Measurements from ENCODE around the gene LSM2. TPM values are rescaled to one million over a fixed set of nuclear protein-coding genes. Genes with fewer than 3 reads are reported as not detected.

The LSM2 gene
- polyA plus RNA-seq, 1 donor from 2014 or later = 68.5 TPM

GRCh38 chr6:31767096-31767645, 39.6 kb downstream of the LSM2 start:
- no peak overlapping the region for H3K9ac ChIP-seq (ENCODE audit: low read length)
- H3K4me3 ChIP-seq (ENCODE audit: low read length) = no peak overlapping the region
- H3K4me2 ChIP-seq (ENCODE audit: low read length) = no peak overlapping the region
- no peak overlapping the region for H2AFZ ChIP-seq (ENCODE audit: low read depth, low read length)
- H3K9me2 ChIP-seq (ENCODE audit: insufficient read depth, low read length) = no peaks in the 10 kb centered on the region
- no peaks in the 10 kb centered on the region for H3K36me3 ChIP-seq (ENCODE audit: insufficient read depth, low read length)
- H3K9me3 ChIP-seq (ENCODE audit: low read length) = no peaks in the 10 kb centered on the region
- no peak overlapping the region for H3K27ac ChIP-seq (ENCODE audit: low read length)
- H3F3A ChIP-seq (ENCODE audit: insufficient read depth, low read length, poor library complexity, severe bottlenecking) = no peaks in the 10 kb centered on the region
- no peaks in the 10 kb centered on the region for H3K27me3 ChIP-seq (ENCODE audit: insufficient read depth, low read depth, low read length)
- H4K20me1 ChIP-seq (ENCODE audit: insufficient read depth) = no peaks in the 10 kb centered on the region
- TF ChIP-seq POLR2AphosphoS5 (IDR thresholded peaks at IDR 0.05) (no peak), SMC3 (conservative IDR thresholded peaks at IDR 0.05; ENCODE audit: poor library complexity) (no peak), MXI1 (conservative IDR thresholded peaks at IDR 0.05; ENCODE audit: poor library complexity, severe bottlenecking) (no peak), TAF1 (IDR thresholded peaks at IDR 0.05; ENCODE audit: low read depth) (no peak), RAD21 (conservative IDR thresholded peaks at IDR 0.05) (no peak), EP300 (conservative IDR thresholded peaks at IDR 0.05; ENCODE audit: poor library complexity, severe bottlenecking) (no peak), EZH2 (IDR thresholded peaks at IDR 0.05; ENCODE audit: borderline replicate concordance, insufficient read depth, low read length, poor library complexity, severe bottlenecking) (no peak)
- TF ChIP-seq, protein P1, sequence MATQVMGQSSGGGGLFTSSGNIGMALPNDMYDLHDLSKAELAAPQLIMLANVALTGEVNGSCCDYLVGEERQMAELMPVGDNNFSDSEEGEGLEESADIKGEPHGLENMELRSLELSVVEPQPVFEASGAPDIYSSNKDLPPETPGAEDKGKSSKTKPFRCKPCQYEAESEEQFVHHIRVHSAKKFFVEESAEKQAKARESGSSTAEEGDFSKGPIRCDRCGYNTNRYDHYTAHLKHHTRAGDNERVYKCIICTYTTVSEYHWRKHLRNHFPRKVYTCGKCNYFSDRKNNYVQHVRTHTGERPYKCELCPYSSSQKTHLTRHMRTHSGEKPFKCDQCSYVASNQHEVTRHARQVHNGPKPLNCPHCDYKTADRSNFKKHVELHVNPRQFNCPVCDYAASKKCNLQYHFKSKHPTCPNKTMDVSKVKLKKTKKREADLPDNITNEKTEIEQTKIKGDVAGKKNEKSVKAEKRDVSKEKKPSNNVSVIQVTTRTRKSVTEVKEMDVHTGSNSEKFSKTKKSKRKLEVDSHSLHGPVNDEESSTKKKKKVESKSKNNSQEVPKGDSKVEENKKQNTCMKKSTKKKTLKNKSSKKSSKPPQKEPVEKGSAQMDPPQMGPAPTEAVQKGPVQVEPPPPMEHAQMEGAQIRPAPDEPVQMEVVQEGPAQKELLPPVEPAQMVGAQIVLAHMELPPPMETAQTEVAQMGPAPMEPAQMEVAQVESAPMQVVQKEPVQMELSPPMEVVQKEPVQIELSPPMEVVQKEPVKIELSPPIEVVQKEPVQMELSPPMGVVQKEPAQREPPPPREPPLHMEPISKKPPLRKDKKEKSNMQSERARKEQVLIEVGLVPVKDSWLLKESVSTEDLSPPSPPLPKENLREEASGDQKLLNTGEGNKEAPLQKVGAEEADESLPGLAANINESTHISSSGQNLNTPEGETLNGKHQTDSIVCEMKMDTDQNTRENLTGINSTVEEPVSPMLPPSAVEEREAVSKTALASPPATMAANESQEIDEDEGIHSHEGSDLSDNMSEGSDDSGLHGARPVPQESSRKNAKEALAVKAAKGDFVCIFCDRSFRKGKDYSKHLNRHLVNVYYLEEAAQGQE (IDR thresholded peaks at IDR 0.05; ENCODE audit: borderline replicate concordance) = no peak
- TF ChIP-seq, protein P2, sequence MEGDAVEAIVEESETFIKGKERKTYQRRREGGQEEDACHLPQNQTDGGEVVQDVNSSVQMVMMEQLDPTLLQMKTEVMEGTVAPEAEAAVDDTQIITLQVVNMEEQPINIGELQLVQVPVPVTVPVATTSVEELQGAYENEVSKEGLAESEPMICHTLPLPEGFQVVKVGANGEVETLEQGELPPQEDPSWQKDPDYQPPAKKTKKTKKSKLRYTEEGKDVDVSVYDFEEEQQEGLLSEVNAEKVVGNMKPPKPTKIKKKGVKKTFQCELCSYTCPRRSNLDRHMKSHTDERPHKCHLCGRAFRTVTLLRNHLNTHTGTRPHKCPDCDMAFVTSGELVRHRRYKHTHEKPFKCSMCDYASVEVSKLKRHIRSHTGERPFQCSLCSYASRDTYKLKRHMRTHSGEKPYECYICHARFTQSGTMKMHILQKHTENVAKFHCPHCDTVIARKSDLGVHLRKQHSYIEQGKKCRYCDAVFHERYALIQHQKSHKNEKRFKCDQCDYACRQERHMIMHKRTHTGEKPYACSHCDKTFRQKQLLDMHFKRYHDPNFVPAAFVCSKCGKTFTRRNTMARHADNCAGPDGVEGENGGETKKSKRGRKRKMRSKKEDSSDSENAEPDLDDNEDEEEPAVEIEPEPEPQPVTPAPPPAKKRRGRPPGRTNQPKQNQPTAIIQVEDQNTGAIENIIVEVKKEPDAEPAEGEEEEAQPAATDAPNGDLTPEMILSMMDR (IDR thresholded peaks at IDR 0.05; ENCODE audit: poor library complexity, severe bottlenecking) = no peak
- H3K79me2 ChIP-seq (replicated peaks; ENCODE audit: insufficient read depth, low read length) = no peaks in the 10 kb centered on the region

GRCh38 chr6:31765910-31766794, 40.6 kb downstream of the LSM2 start:
- H3K9ac ChIP-seq (ENCODE audit: low read length) = no peak overlapping the region

More at GRCh38 chr6:31765910-31766794, 40.6 kb downstream of the LSM2 start:
- no peak overlapping the region for H3K4me3 ChIP-seq (ENCODE audit: low read length)
- no peaks in the 10 kb centered on the region for H3K27me3 ChIP-seq (ENCODE audit: insufficient read depth, low read depth, low read length)
- H3K36me3 ChIP-seq (ENCODE audit: insufficient read depth, low read length) = no peaks in the 10 kb centered on the region
- no peaks in the 10 kb centered on the region for H3K9me3 ChIP-seq (ENCODE audit: low read length)
- no peak overlapping the region for H2AFZ ChIP-seq (ENCODE audit: low read depth, low read length)
- H3F3A ChIP-seq (ENCODE audit: insufficient read depth, low read length, poor library complexity, severe bottlenecking) = no peaks in the 10 kb centered on the region
- TF ChIP-seq TAF1 (IDR thresholded peaks at IDR 0.05; ENCODE audit: low read depth) = no peak
- no peak for TF ChIP-seq EP300 (conservative IDR thresholded peaks at IDR 0.05; ENCODE audit: poor library complexity, severe bottlenecking)
- TF ChIP-seq, protein P1 (IDR thresholded peaks at IDR 0.05; ENCODE audit: borderline replicate concordance) = no peak
- TF ChIP-seq, protein P2 (IDR thresholded peaks at IDR 0.05; ENCODE audit: poor library complexity, severe bottlenecking) = no peak
- TF ChIP-seq POLR2AphosphoS5 (IDR thresholded peaks at IDR 0.05) = no peak
- no peak for TF ChIP-seq MXI1 (conservative IDR thresholded peaks at IDR 0.05; ENCODE audit: poor library complexity, severe bottlenecking)
- TF ChIP-seq RAD21 (conservative IDR thresholded peaks at IDR 0.05) = no peak
- TF ChIP-seq EZH2 (IDR thresholded peaks at IDR 0.05; ENCODE audit: borderline replicate concordance, insufficient read depth, low read length, poor library complexity, severe bottlenecking) = no peak
- TF ChIP-seq SMC3 (conservative IDR thresholded peaks at IDR 0.05; ENCODE audit: poor library complexity) = no peak
- H3K4me2 ChIP-seq (ENCODE audit: low read length) = no peak overlapping the region
- no peak overlapping the region for H3K27ac ChIP-seq (ENCODE audit: low read length)
- no peaks in the 10 kb centered on the region for H3K9me2 ChIP-seq (ENCODE audit: insufficient read depth, low read length)
- H3K79me2 ChIP-seq (replicated peaks; ENCODE audit: insufficient read depth, low read length) = no peaks in the 10 kb centered on the region
- H4K20me1 ChIP-seq (ENCODE audit: insufficient read depth) = no peaks in the 10 kb centered on the region
